SIG-M5 treated with dmso at 0.1 percent for 504 hours (cell line): Measurements from ENCODE around the gene DMBT1.

Experiments
- DNase-seq: peaks from one replicate; lab custom pipeline; 2025; ENCODE audit not compliant: unreplicated experiment; lab: John Stamatoyannopoulos, UW

Gene DMBT1

DNA sequence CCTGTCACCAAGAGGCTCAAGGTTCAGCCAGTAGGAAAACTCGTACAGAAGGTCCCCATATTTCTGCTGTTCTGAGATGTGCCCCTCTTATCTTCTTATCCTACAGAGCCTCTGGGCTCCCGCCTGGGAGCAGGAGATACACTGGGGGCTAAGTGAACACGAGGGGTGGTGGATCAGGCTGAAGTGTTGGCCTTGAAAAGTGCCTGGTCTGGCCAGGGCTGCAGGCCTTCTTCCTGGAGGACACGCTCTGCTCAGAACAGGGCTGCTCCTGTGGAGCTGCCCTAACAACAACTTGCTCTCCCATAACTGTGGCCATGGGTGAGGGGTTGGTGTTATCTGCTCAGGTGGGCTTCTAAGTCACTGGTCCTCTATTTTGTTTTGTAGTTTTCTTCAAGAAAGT is 105.4 kb downstream of the DMBT1 start:
- DNase-seq, result no peak

DNA sequence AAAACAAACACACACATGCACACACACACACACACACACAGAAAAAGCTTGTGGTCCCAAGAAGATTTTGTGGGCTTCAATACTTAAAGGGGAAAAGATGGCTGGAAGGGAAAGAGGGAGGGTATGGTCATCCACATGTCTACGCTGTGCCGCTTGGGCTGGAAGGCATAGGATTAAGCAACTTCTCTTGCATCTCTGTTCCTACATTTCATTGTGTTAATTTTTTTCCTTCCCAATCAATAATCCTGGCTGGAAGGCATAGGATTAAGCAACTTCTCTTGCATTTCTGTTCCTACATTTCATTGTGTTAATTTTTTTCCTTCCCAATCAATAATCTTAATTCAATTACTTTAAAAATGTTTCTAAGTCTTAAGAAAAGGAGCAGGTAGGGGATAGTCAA is 108.5 kb downstream of the DMBT1 start:
- DNase-seq, result no peak

DNA sequence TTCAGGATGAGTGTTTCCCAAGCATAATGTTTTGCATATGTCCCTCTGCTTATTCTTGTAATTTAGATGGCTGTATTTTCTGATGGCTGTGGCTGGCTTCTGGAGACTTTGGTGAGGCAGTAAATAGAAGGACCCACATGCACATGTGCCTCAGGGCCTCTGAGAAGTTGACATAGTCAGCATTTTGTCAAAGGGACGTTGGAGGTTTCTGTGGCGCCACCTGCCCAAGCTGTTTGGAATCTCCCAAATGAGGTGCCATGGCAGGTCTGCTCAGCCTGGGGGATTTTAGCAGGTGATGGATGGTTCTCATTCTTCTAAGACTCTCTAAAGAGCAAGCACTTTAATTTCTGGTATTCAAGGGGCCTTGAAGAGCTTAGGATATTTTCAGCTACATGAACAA is 109.3 kb downstream of the DMBT1 start:
- no peak for DNase-seq

DNA sequence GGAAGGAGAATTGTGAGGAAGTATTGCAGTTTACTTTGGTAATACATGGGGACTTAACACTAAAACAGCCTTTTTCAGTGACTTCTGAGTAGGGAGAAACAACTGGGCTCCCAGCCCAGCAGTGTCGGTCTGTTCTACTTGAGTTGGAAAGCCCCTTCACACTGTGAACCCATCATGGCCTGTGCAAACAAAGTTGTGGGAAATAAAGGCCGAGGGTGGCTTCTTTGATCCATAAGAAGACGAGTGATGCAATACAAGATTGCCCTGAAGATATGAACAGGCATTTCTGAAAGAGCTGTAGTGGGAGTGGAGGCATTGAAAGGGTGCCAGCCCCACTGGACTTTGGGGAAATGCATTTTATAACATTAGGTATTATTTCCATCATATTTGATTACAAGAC is 110.8 kb downstream of the DMBT1 start:
- DNase-seq, result no peak

DNA sequence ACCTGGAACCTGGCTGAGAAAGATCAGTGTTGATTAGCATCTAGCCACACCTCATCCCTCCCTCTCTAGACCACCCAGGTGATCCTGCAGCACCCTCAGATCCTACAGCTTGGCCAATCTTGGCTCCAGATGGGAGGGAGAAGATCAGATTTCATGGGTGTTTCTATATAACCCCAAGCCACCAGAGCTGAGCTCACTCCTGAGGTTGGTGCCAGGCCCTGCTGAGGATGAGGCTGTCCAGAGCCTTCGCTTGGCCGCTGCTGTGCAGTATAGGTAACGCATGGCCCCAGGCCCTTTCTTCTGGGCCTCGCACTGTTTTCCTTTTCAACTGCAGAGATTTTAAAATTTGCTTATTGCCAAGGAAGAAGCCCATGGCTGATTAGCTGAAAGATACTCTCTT is 112.1 kb downstream of the DMBT1 start:
- no peak for DNase-seq

DNA sequence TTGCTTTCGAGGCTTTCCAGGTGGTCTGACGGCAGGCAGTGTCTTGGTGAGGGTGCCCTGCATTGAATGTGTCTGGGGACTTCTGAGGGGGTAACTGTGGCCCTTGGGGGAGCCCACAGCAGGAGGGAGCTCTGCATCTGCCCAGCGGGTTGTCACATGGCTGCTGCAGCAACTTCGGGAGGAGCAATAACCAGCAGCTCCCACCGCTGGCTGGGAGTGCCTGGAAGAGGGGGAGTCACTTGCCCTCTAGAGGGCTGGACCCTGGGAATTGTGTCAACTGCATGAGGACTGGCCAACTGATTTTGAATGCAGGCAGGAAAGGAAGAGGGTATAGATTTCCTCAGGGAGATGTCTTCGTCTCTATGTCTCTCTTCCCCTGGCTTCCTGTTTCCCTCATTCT is 112.7 kb downstream of the DMBT1 start:
- DNase-seq, result no peak

DNA sequence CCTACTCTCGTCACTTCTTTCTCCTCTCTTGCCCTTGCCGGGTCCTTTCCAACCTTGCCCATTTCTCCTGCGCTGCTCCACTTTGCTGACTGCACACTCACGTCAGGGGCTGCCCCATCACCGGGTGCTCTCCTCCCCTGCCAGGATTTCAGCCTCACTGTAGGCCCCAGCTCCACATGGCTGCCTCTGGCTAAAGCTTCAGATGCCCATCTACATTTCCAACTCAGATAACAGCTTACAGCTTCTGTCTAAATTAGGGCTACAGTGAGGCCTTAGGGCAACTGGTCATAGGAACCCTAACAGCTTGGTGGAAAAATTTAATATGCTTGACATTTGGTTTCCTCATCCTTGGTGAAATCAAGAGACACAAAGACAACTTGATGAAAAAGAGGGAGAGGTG is 113.2 kb downstream of the DMBT1 start:
- DNase-seq, result no peak

DNA sequence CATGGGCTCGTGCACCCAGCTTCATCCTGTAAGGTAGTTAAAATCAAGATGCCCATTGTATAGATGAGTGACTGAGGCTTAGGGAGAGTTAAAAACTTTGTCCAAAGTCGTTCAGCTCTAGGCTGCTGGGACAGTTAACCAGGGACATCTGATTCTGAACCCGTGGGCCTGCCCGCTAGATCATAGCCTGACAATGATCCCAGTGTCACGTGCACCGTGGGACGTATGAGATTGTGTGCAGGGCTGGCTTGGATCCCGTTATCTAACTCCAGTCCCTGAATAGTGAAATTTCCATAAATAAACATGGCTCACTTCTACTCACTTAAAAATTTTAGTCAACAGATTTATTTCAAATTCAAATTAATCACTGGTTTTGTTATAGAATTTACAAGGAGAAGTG is 114.2 kb downstream of the DMBT1 start:
- no peak for DNase-seq

DNA sequence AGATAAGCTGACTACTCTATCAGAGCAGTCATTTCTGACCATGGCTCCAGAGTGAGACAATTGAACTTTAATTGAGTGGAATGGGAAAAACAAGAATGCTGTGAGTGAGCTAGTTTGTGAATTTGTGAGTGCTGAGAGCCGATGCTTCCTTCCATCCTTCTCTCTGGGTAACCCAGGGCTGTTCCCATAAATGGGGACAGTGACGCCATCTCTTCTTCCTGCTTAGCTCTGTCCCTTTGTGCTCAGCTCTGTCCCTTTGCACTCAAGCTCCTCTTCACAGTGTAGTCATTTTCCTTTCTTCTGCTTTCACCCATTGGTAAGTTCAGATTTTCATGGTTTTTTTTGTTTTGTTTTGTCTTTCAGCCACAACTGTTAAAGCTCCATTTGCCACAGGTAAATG is 114.7 kb downstream of the DMBT1 start:
- DNase-seq, result no peak

DNA sequence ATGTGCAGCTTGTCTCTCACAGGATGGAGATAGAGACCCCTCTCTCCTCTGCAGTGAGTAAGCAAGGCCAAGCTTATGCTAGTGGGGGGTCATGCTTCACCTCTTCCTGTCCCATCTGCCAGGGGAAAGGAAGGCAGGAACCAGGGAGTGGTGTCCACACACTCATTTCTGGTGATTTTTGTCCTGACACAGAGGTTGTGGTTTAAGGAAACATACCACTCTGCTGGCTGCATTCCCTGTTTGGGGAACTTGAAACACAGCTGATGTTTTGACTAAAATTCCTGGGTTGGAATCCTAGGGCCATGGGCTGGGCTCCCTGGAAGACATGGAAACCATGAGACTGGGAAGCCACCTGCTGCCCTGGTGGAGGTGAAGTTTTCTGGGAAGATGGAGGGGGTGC is 117.7 kb downstream of the DMBT1 start:
- no peak for DNase-seq

DNA sequence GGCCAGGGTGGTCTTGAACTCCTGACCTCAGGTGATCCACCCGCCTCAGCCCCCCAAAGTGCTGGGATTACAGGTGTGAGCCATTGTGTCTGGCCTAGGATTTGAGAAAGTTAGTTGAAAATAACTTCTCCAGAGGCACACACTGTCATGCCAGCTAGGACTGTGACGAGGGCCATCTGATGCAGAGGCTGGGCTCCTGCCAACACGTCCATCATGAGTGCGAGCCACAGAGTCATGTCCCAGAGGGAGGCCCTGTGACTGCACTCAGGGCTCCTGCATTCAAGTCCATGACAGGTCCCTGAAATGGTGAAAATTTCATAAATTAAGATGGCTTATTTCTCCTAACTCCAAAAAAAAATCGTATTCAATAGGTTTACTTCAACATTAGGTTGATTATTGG is 122.0 kb downstream of the DMBT1 start:
- DNase-seq, result no peak

DNA sequence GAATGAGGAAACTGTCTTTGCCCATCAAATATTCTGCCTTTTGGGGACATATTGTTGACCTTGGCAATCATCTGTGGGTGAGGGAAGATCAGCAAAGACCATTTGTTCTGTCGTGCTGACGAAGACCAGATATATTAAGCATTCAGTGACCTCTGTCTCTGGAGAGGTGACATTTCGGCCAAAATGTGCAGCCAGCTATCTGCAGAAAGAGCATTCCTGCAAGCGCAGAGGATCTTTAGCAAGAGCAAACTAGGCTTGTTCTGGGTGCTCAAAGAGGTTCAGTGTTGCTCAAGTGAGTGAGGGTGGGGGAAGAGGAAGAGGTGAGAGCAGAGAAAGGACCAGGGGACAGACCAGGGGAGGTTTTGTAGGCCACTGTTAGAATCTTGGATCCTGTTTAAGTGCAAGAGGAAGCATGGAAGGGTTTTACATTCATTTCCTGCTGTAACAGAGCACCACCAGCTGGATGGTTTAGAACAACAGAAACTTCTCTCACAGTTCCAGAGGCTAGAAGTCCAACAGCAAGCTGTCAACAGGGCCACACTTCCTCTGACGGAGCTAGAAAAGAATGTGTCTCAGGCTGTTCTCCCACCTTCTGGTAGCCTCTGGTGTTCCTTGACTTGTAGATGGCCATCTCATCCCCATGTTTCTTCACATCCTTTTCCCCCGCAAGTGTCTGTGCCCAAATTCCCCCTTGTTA is 127.9 kb downstream of the DMBT1 start:
- DNase-seq, result no peak

DNA sequence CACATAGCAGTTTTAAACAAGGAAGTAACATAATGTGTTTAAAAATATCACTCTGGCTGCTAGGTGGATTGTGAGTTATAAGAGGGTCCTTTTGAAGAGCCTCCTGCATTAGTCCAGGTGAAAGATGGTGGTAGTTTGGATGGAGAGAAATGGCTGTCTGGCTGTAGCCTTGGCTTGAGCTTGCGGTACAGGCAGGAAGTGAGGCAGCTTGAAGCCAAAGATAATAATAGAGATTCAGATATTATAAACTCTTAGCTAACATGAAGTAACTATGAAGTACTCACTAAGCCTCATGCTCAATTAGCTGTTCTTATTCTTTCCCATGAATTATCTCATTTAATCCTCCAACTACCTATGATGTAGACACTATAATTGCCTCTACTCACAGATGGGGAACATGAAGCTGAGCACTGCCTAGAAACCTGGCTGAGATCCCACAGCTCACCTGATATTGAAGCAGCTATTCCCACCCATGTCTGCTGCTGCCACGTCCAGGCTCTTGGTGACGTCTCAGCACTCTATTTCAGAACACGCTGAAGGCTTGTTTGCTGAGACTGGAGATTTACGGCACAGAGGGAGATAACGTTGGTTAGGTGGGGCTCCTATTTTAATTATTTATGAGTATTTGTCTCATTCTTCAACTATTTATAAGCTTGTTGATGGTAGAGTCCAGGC is 128.7 kb downstream of the DMBT1 start:
- DNase-seq, result no peak

DNA sequence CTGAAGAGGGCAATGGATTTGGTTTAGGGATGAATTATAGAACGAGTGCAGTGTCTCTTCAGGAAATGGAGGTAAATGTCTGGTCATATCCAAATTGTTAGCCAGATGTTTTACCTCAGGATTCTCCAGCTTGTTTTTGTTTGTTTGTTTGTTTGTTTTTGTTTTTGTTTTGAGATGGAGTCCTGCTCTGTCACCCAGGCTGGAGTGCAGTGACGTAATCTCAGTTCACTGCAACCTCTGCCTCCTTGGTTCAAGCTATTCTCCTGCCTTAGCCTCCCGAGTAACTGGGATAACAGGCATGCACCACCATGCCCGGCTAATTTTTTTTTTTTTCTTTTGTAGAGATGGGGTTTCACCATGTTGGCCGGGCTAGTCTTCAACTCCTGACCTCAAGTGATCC is 132.2 kb downstream of the DMBT1 start:
- no peak for DNase-seq
